ENCODE results near the gene VSTM1.
A peak's percentile ranks its signal among the peaks of the same experiment; 100 is the strongest.

The VSTM1 gene

GRCh38 chr19:54035215-54036178 lies 28.2 kb downstream of the VSTM1 start:
- FAIRE-seq (peak; percentile 84), DNase-seq (ENCODE audit: insufficient read length, low spot score) (peak; percentile 86)
- no peak for TF ChIP-seq POLR2A (IDR thresholded peaks at IDR 0.05; ENCODE audit: low read depth, low read length)

DNA sequence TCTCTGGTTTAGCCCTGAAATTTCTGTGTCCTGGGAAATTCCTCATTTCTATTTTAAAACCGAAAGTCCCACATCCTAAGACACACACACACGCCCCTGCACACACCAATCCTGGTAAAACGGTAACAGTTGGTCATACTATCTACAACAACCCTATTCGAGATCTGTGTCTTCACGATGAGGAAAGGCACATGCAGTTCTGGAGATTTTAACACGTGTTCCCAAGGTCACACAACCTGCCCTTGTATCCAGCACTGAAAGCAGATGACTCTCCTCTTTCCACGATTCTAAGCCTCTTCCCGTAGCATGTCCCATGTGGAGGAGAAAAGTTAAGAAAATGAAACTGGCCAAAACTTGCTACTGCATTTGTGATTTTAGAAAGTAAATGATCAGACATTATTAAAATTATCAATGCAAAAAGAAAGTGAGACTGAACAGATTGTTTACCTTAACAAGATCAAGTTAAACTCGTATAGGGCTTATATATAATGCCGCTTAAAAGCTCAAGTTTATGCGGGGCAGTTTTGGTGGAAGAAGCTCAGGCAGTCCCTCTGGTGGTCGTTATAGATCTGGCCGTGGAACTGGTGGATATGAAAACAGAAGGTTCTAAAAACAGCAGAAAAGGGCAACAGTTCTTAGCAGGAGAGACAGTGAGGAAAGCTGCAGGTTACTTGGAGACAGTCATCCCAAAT lies 32.7 kb downstream of the VSTM1 start:
- DNase-seq (ENCODE audit: insufficient read length, low spot score) (no peak), FAIRE-seq (no peak)
- no peak for TF ChIP-seq POLR2A (IDR thresholded peaks at IDR 0.05; ENCODE audit: low read depth, low read length)

GRCh38 chr19:54029930-54030490 lies 33.7 kb downstream of the VSTM1 start:
- peak; percentile 63 for DNase-seq (ENCODE audit: insufficient read length, low spot score)
- peak; percentile 41 for FAIRE-seq

DNA sequence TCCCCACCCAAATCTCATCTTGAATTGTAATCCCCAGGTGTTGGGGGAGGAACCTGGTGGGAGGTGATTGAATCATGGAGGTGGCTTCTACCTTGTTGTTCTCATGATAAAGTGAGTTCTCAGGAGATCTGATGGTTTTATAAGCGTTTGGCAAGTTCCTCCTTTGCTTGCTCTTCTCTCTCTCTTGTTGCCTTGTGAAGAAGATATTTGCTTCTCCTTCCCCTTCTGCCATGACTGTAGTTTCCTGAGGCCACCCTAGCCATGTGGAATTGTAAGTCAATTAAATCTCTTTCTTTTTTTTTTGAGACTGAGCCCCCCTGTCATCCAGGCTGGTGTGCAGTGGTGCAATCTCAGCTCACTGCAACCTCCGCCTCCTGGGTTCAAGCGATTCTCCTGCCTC lies 34.4 kb downstream of the VSTM1 start:
- TF ChIP-seq POLR2A (IDR thresholded peaks at IDR 0.05; ENCODE audit: low read depth, low read length), result no peak
- FAIRE-seq (no peak), DNase-seq (ENCODE audit: insufficient read length, low spot score) (no peak)

More at GRCh38 chr19:54029930-54030490, 33.7 kb downstream of the VSTM1 start:
- no peak for TF ChIP-seq POLR2A (IDR thresholded peaks at IDR 0.05; ENCODE audit: low read depth, low read length)

DNA sequence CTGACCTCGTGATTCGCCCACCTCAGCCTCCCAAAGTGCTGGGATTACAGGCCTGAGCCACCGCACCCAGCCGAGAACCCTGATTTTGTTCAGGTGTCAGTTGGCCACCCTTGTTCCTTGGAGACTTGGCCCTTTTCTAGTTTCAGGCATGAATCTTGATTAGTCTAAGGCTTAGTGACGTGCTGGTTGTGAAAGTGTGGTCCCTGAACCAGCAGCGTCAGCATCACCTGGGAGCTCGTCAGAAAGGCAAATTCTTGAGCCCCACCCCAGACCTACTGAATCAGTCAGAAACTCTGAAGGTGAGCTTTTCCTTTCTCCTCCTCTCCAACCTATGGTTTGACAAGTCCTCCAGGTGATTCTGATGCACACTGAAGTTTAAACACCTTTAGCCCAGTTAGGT lies 37.0 kb downstream of the VSTM1 start:
- DNase-seq (ENCODE audit: insufficient read length, low spot score) (no peak), FAIRE-seq (no peak)
- TF ChIP-seq POLR2A (IDR thresholded peaks at IDR 0.05; ENCODE audit: low read depth, low read length), result no peak

DNA sequence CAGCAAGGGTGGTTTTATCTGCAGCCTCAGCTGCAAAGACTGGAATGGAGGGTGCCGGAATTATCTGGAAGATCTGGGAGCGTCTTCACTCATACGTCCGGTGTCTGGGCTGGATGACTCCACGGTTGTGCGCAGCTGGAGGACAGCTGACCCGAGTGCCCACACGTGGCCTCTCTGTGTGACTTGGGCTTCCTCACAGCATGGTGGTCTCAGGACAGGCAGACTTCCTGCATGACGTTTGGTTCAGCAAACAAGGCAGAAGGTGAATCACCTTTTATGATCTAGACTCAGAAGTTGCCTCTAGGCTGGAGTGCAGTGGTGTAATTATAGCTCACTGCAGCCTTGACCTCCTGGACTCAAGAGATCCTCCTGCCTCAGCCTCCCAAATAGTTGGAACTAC lies 39.0 kb downstream of the VSTM1 start:
- FAIRE-seq, result no peak
- no peak for DNase-seq (ENCODE audit: insufficient read length, low spot score)
- TF ChIP-seq POLR2A (IDR thresholded peaks at IDR 0.05; ENCODE audit: low read depth, low read length), result no peak

- DNase-seq (ENCODE audit: insufficient read length, low spot score) (no peak), FAIRE-seq (no peak)
- no peak for TF ChIP-seq POLR2A (IDR thresholded peaks at IDR 0.05; ENCODE audit: low read depth, low read length)
Observed at GRCh38 chr19:54023191-54023590, 40.5 kb downstream of the VSTM1 start.

- TF ChIP-seq POLR2A (IDR thresholded peaks at IDR 0.05; ENCODE audit: low read depth, low read length), result no peak
- no peak for FAIRE-seq
Observed at GRCh38 chr19:54021932-54022331, 41.8 kb downstream of the VSTM1 start.

DNA sequence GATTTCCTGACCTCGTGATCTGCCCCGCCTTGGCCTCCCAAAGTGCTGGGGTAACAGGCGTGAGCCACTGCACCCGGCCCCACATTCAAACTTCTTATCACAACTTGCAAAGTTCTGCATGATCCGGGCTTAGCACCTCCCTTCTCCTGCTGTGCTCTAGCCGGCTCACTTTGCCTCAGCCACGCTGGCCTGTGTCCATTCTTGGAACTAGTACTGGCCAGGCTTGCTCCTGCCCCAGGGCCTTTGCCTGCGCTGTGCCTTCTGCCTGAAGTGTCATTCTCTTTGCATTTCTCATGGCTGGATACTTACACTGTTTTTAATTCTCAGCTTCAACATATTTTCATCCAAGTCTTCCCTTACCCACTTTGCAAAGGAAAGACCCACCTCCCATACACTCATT lies 42.3 kb downstream of the VSTM1 start:
- no peak for TF ChIP-seq POLR2A (IDR thresholded peaks at IDR 0.05; ENCODE audit: low read depth, low read length)
- FAIRE-seq (no peak), DNase-seq (ENCODE audit: insufficient read length, low spot score) (no peak)

More at GRCh38 chr19:54021932-54022331, 41.8 kb downstream of the VSTM1 start:
- no peak for DNase-seq (ENCODE audit: insufficient read length, low spot score)

GRCh38 chr19:54017261-54017660 lies 46.4 kb downstream of the VSTM1 start:
- DNase-seq (ENCODE audit: insufficient read length, low spot score) (no peak), FAIRE-seq (no peak)
- TF ChIP-seq POLR2A (IDR thresholded peaks at IDR 0.05; ENCODE audit: low read depth, low read length), result no peak

- DNase-seq (ENCODE audit: insufficient read length, low spot score), result no peak
- FAIRE-seq, result no peak
- TF ChIP-seq POLR2A (IDR thresholded peaks at IDR 0.05; ENCODE audit: low read depth, low read length), result no peak
Observed at GRCh38 chr19:54014920-54015560, 48.7 kb downstream of the VSTM1 start.

GRCh38 chr19:54013866-54014265 lies 49.8 kb downstream of the VSTM1 start:
- no peak for TF ChIP-seq POLR2A (IDR thresholded peaks at IDR 0.05; ENCODE audit: low read depth, low read length)
- DNase-seq (ENCODE audit: insufficient read length, low spot score) (no peak), FAIRE-seq (no peak)

DNA sequence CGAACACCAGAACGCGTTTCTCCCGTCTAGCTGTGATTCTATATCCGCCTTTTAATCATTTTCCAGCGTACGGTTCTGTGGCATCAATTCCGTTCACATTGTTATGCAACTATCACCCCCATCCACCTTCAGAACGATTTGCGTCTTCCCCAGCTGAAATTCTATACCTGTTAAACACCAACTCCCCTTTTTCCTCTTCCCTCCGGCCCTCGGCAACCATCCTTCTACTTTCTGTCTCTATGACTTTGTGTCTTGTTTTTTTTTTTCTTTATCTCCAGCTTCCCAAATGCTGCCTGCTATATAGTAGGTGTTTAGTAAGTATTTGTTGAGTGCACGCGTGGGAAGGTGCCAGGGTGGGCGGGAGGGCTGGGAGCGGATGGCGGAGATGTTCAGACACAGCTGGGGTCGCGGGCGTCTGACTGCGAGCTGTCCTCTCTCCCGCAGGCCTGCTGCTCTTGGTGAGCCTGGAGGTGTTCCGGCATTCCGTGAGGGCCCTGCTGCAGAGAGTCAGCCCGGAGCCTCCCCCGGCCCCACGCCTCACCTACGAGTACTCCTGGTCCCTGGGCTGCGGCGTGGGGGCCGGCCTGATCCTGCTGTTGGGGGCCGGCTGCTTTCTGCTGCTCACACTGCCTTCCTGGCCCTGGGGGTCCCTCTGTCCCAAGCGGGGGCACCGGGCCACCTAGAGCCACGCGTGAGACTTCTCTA lies 52.0 kb downstream of the VSTM1 start:
- FAIRE-seq (no peak), DNase-seq (ENCODE audit: insufficient read length, low spot score) (no peak)
- no peak for TF ChIP-seq POLR2A (IDR thresholded peaks at IDR 0.05; ENCODE audit: low read depth, low read length)
